NCI-H2227 treated with DMSO at 0.1 percent for 48 hours (cell line): Measurements from ENCODE around the gene EPB41.
A peak's percentile ranks its signal among the peaks of the same experiment; 100 is the strongest.
"Not testable (repeated sequence)": the region's sequence is repeated elsewhere in the genome, so short reads cannot be mapped to it uniquely, and the experiment has no call there.

ENCODE experiments used
- DNase-seq: peaks from one replicate; lab custom pipeline; 2025; lab: John Stamatoyannopoulos, UW

The EPB41 gene

DNA sequence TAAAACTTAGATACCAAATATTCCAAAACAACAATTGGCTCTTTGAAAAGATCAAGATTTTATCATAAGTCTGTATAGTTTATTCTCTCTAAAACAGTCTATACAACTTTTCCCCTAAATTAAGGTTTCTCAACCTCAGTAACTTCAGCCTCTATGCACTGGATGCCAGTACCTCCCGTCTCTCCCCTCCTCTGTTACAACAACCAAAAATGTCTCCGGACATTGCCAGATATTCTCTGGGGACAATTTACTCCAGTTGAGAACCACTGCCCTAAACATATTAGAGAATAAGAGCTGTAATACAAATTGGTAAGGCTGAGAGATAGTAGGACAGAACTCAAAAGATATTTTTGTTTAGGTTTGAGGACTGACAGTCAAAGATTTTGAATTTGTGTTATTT lies 137.7 kb downstream of the EPB41 start:
- DNase-seq: no peak

DNA sequence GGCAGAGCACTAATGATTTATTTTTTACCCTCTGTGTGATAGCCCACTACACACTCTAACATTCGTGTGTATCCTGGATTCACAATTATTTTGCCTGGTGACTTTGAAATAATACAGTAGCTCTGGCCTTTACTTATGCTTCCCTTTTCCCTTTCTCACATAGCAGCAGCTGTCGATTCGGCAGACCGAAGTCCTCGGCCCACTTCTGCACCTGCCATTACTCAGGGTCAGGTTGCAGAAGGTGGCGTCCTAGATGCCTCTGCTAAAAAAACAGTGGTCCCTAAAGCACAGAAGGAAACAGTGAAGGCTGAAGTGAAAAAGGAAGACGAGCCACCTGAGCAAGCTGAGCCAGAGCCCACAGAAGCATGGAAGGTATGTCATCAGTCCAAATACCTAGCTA lies 138.6 kb downstream of the EPB41 start:
- no peak for DNase-seq

- DNase-seq: no peak
These were observed 140.8 kb downstream of the EPB41 start for GRCh38 chr1:29055160-29055559.

DNA sequence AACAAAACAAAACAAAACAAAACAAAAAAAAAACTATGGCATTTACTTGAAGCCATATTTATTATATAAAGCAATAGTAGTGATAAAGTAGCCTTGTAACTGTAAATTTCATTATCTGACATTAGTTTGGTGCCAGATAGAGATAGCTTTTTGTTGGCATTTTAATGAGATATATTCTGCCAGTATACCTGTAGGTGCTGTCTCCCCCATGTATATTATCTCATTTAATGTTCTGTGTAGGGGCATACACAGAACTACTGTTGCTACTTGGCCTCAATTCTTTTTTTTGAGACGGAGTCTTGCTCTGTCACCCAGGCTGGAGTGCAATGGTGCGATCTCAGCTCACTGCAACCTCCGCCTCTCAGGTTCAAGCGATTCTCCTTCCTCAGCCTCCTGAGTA lies 141.9 kb downstream of the EPB41 start:
- DNase-seq: no peak

DNA sequence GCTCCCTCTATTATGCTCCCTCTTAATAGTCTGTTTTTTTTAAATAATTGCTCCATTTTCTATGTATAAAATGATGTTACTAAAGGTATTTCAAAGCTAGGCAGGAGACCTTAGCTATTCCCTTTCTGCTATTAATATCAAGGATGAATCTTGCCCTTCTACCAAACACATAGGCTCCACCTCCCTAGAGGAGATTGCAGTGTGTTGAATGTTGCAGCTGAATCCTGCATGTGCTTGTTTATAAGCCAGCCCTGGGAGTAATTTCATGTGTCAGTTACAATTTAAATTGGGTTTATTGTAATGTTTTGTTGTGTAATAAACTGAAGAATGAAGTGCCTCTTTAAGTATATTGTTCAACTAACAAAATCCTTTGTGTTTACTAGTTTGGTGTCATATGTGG lies 143.3 kb downstream of the EPB41 start:
- DNase-seq: no peak

GRCh38 chr1:29062157-29062942 lies 148.0 kb downstream of the EPB41 start:
- no peak for DNase-seq

GRCh38 chr1:29064064-29064463 lies 149.7 kb downstream of the EPB41 start:
- DNase-seq: no peak

GRCh38 chr1:29077155-29077554 lies 162.8 kb downstream of the EPB41 start:
- DNase-seq: no peak

DNA sequence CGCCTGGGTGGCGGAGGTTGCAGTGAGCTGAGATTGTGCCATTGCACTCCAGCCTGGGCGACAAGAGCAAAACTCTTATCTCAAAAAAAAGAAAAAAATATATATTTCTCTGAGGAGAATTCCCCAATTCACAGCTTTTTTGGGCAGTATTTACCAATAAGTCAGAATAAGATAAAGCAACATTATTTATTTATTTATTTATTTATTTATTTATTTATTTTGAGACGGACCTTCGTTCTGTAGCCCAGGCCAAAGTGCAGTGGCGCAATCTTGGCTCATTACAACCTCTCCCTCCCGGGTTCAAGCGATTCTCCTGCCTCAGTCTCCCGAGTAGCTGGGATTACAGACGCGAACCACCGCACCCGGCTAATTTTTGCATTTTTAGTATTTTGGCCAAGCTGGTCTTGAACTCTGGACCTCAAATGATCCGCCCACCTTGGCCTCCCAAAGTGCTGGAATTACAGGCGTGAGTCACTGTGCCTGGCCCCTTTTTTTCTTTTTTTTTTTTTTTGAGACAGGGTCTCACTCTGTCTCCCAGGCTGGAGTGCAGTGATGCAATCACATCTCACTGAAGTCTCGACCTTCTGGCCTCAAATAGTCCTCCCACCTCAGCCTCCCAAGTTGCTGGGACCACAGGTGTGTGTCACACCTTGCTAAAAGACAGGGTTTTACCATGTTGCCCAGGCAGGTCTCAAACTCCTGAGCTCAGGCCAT lies 165.7 kb downstream of the EPB41 start:
- DNase-seq: not testable (repeated sequence)

DNA sequence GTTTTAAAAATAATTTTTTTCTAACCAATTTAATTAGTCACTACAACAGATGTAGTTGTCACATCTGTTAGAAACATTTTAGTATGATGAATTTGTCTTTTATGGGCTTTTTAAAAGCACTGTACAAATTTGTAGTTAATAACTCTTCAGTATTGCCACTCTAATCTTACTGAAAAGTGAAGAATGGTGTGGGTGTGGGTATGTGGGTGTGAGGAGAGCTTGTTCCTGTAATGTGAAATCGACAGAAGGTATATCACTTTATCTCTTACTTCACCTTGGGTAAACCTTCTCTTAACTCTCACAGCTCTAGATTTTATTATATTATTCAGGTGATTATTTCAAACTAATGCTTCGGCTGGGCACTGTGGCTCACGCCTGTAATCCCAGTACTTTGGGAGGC lies 166.8 kb downstream of the EPB41 start:
- DNase-seq: no peak

DNA sequence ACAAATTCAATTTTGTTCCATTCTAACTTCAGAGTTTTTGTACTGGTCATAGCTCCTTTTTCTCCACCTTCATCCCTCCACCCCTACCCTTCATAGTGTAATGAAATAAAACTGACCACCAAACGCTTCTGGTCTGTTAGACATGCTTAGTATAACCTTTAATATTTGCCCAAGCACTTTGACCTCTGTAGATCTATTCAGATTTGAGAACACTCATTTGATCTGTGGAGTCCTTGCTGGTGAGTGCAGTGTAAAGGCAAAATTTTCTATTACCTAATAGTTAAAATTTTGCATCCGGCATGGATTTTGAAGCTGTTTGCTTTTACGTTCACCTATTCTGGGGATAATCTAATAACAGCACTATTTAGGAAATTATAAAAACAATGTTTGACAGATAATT lies 168.2 kb downstream of the EPB41 start:
- no peak for DNase-seq

DNA sequence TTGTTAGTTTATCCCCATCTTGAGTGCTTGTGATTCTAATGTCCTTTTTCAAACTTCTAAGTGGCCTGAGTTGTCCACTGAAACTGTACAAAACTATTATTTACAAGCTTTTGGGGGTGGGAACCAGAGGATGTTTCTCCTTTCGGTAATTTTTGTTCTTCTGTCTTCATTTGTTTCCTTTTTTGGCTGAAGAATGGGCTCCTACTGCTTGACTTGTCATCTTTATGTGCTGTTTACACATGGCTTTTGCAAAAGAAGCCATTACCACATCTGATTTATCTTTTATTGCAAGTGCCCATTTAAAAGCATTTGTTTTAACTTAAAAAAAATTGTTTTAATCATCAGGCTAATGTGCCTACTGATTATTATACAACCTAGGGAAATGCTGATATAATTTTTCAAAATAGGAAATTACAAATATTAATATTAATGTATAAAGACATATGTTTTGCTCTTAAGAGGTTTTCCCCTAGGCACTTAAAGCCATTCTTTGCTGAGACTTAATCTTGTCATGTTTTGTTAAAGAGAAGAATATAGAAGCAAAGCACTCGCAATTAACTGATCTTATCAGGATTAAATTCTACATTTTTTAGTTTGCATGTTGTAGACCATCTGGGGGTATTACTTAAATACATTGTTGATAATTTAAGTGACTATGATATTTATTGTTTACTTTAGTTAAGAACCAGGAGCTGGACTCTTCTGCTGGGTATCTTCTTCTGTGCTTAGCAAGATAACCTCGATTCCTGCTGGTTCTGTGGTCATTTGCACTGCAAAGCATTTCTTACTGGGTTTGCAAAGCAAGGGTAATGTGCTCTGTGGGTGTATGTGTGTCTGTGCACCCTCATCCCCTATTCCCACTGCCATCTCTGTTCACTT lies 169.2 kb downstream of the EPB41 start:
- DNase-seq: no peak

DNA sequence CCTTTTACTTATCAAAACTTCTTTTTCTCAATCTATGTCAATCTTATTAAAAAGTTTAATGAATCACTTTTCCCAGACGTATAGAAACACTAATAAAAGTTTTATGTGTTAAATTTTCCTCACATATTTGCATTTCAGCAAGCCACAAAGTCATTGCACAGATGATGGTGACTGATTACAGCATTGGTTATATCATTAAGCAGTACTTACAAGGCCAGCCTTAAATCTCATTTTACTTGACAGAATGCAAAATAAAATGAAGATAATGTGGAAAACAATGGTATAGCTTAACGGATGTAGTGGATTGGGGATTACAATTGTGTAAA lies 169.8 kb downstream of the EPB41 start:
- DNase-seq: no peak

- DNase-seq: peak; percentile 90
These were observed 176.7 kb downstream of the EPB41 start for GRCh38 chr1:29090937-29091618.

DNA sequence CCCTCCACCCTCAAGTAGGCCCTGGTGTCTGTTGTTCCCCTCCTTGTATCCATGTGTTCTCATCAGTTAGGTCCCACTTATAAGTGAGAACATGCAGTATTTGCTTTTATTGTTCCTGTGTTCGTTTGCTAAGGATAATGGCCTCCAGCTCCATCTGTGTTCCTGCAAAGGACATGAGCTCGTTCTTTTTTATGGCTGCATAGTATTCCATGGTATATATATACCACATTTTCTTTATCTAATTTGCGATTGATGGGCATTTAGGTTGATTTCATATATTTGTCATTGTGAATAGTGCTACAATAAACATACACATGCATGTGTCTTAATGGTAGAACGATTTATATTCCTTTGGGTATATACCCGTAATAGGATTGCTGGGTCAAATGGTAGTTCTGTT lies 178.3 kb downstream of the EPB41 start:
- DNase-seq: not testable (repeated sequence)

- DNase-seq: no peak
These were observed 180.1 kb downstream of the EPB41 start for GRCh38 chr1:29094433-29094832.

GRCh38 chr1:29094954-29095353 lies 180.6 kb downstream of the EPB41 start:
- no peak for DNase-seq

- DNase-seq: peak; percentile 88
These were observed 182.0 kb downstream of the EPB41 start for GRCh38 chr1:29096231-29096886.

DNA sequence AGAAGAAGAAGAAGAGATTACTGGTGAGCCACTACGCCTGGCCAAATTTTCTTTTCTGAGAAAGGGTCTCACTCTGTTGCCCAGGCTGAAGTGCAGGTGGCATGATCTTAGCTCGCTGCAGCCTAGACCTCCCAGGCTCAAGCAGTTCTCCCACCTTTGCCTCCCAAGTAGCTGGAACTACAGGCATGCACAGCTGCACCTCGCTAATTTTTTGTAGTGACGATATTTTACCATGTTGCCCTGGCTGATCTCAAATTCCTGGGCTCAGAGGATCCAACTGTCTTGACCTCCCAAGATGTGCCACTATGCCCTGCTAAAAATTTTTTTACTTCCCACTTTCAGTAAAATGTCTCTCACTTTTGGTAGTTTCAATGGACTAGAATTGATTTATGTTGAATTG lies 184.9 kb downstream of the EPB41 start:
- DNase-seq: no peak

DNA sequence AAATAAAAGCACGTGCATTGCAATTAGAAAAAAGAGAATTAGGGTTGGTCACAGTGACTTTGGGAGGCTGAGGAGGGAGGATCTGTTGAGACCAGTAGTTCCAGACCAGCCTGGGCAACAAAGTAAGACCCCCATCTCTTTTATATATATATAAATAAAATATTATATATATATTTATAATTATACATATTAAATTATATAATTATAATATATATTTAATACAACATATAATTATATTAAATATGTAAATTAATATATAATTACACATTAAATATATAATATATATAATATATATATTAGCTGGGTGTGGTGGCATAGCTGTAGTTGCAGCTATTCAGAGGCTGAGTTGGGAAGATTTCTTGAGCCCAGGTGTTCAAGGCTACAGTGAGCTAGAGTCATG lies 186.1 kb downstream of the EPB41 start:
- DNase-seq: no peak

GRCh38 chr1:29105822-29106221 lies 191.5 kb downstream of the EPB41 start:
- DNase-seq: no peak

- DNase-seq: not testable (repeated sequence)
These were observed 193.7 kb downstream of the EPB41 start for GRCh38 chr1:29108041-29108440.
